PC-3 (cell line): ENCODE measurements around the gene GLCE. TPM values are rescaled to one million over a fixed set of nuclear protein-coding genes. Genes with fewer than 3 reads are reported as not detected.
A peak's percentile ranks its signal among the peaks of the same experiment; 100 is the strongest.

ENCODE experiments used
- ATAC-seq: fragments of 200-7000 bp; cut with Tn5 transposase; 2 replicates; pipeline ENCODE4 v1.9.1; 2020; ENCODE audit warnings: mild to moderate bottlenecking, moderate library complexity
- Bru-seq: library from RNA; stranded (reverse); fragments of 400-500 nt; gene quantifications from one replicate; lab custom pipeline; 2021; lab: Mats Ljungman, UMichigan
- BruChase-seq, 2 experiments: library from RNA; stranded (reverse); fragments of 400-500 nt; gene quantifications; one replicate each; lab custom pipeline; 2021; lab: Mats Ljungman, UMichigan
- BruUV-seq: library from RNA; stranded (reverse); fragments of 400-500 nt; replicated peaks from 2 replicates; lab custom pipeline; 2021; lab: Mats Ljungman, UMichigan
- CTCF ChIA-PET: fragments of 300-600 bp; sonication (Branson Sonifier 250); formaldehyde crosslinking; loops from one replicate; lab custom pipeline; 2022; ENCODE audit warnings: antibody characterized with exemption; lab: Charles Lee
- POLR2A ChIA-PET: fragments of 300-600 bp; sonication (Branson Sonifier 250); formaldehyde crosslinking; loops from one replicate; lab custom pipeline; 2022; ENCODE audit warnings: antibody characterized with exemption; ENCODE audit not compliant: unreplicated experiment; lab: Charles Lee
- DNase-seq: peaks from one replicate; pipeline ENCODE4 v3.0.0-alpha.2; 2015
- H2AFZ ChIP-seq: fragments of 300-600 bp; sonication (generic); 2 replicates; pipeline ENCODE4 v1.6.0; 2016; ENCODE audit warnings: antibody characterized with exemption, low read length
- H3F3A ChIP-seq: fragments of 300-600 bp; sonication (generic); one replicate; pipeline ENCODE4 v1.6.0; 2017; ENCODE audit warnings: antibody characterized with exemption, low read length, control low read depth, mild to moderate bottlenecking; ENCODE audit not compliant: unreplicated experiment
- H3K27ac ChIP-seq: fragments of 300-600 bp; sonication (generic); 2 replicates; pipeline ENCODE4 v1.5.1; 2016; ENCODE audit warnings: mild to moderate bottlenecking, low read length
- H3K27me3 ChIP-seq: fragments of 300-600 bp; sonication (generic); 2 replicates; pipeline ENCODE4 v1.6.1; 2016; ENCODE audit warnings: low read length, mixed read lengths
- H3K36me3 ChIP-seq: fragments of 300-600 bp; sonication (generic); 2 replicates; pipeline ENCODE4 v1.6.1; 2016; ENCODE audit warnings: low read depth, mixed run types, low read length, mixed read lengths
- H3K4me1 ChIP-seq: fragments of 300-600 bp; sonication (generic); 2 replicates; pipeline ENCODE4 v1.5.1; 2016; ENCODE audit warnings: low read length; ENCODE audit not compliant: insufficient read depth
- H3K4me2 ChIP-seq: fragments of 300-600 bp; sonication (generic); 2 replicates; pipeline ENCODE4 v1.6.0; 2016; ENCODE audit warnings: low read length
- H3K4me3 ChIP-seq: fragments of 300-600 bp; sonication (generic); 2 replicates; pipeline ENCODE4 v1.5.1; 2016; ENCODE audit warnings: mild to moderate bottlenecking, low read length, mixed read lengths
- H3K79me2 ChIP-seq: fragments of 300-600 bp; sonication (generic); 2 replicates; pipeline ENCODE4 v1.6.1; 2017; ENCODE audit warnings: low read length, mixed read lengths
- H3K9ac ChIP-seq: fragments of 300-600 bp; sonication (generic); 2 replicates; pipeline ENCODE4 v1.6.0; 2016; ENCODE audit warnings: mild to moderate bottlenecking, low read length
- H3K9me2 ChIP-seq: fragments of 300-600 bp; sonication (generic); replicated peaks from 2 replicates; pipeline ENCODE4 v1.6.1; 2016; ENCODE audit warnings: mixed run types, low read length, mixed read lengths
- H3K9me3 ChIP-seq: fragments of 300-600 bp; sonication (generic); 2 replicates; pipeline ENCODE4 v1.6.1; 2016; ENCODE audit warnings: low read length, mixed read lengths
- H4K20me1 ChIP-seq: fragments of 300-600 bp; sonication (generic); 2 replicates; pipeline ENCODE4 v1.6.1; 2016; ENCODE audit warnings: low read length, mixed read lengths
- EZH2 ChIP-seq: fragments of 300-600 bp; sonication (generic); IDR thresholded peaks from one replicate; pipeline ENCODE4 v1.6.1; 2017; ENCODE audit warnings: antibody characterized with exemption, mild to moderate bottlenecking, low read length; ENCODE audit not compliant: unreplicated experiment
- EZH2phosphoT487 ChIP-seq: fragments of 300-600 bp; sonication (generic); IDR thresholded peaks from 2 replicates; pipeline ENCODE4 v1.6.1; 2018; ENCODE audit warnings: mild to moderate bottlenecking, antibody characterized with exemption, low read length, borderline replicate concordance
- intact Hi-C: fragments of 100-400 bp; cut with micrococcal nuclease; formaldehyde crosslinking; loops from 2 replicates; pipeline ENCODE4 v1.9.0; 2023
- long read RNA-seq: library from polyadenylated mRNA; unstranded; transcript quantifications from one replicate; pipeline ENCODE4 v2.0.0, GENCODE V29; 2021; ENCODE audit not compliant: unreplicated experiment
- total RNA-seq: library from RNA; depleted of rRNA; stranded (reverse); fragments of >200 nt; gene quantifications from 2 replicates; pipeline ENCODE4 v1.2.3, GENCODE V29; 2014; rRNA removed
- TF ChIP-seq, protein P1 (sequence below): fragments of 300-600 bp; sonication (generic); conservative IDR thresholded peaks from 2 replicates; pipeline ENCODE4 v1.5.1; 2017; ENCODE audit warnings: antibody characterized with exemption, low read depth, mild to moderate bottlenecking, low read length

The GLCE gene
- total RNA-seq: 11.1 and 15.4 TPM in 2 replicates
- Bru-seq, nascent RNA: percentile 61 among the genes with signal in this experiment
- percentile 58 among the genes with signal in this experiment for BruChase-seq, experiment 1, labeled RNA remaining after a 6-hour chase
- BruChase-seq, experiment 2, labeled RNA remaining after a 2-hour chase: percentile 62 among the genes with signal in this experiment
- long read RNA-seq, full-length matches to known transcripts: 20 of 37 reads
- long read RNA-seq, partial matches to known transcripts: 2 of 37 reads
- long read RNA-seq, other reads (novel, unspliced or antisense): 15 of 37 reads

GRCh38 chr15:69160141-69160993 lies at the start of gene GLCE:
Gene GLCE (plus strand): TSS chr15:69160635. CDS start chr15:69255807, 95,172 bp downstream.
- Histone ChIP-seq H3F3A (no peaks in the 10 kb centered on the region), H3K9me2 (no peaks in the 10 kb centered on the region), H3K79me2 (peaks cover 36% of the 10 kb centered on the region), H3K27me3 (no peaks in the 10 kb centered on the region), H2AFZ (peak within 1 kb of the TSS; percentile 81), H3K4me1 (peaks cover 21% of the 10 kb centered on the region), H3K27ac (peak within 1 kb of the TSS; percentile 4; the same call in 1 of the 2 replicates), H4K20me1 (no peaks in the 10 kb centered on the region), H3K36me3 (no peaks in the 10 kb centered on the region), H3K9ac (peak within 1 kb of the TSS; percentile 93), H3K4me2 (peak within 1 kb of the TSS; percentile 97), H3K4me3 (peak within 1 kb of the TSS; percentile 93), H3K9me3 (no peaks in the 10 kb centered on the region)
- DNase-seq: peak; percentile 97
- CTCF ChIA-PET: interaction anchor here (0.5 to 1.2 kb wide), 2 partner anchors 83 to 126 kb away, joined by 3 to 8 read pairs; no protein-coding TSS in a partner anchor
- intact Hi-C loops: loop anchor here (2.0 kb wide), 2 partner anchors 64 to 100 kb away; no protein-coding TSS in a partner anchor
- peak; percentile 91 for ATAC-seq
- POLR2A ChIA-PET: interaction anchor here (0.5 to 0.7 kb wide), 2 partner anchors 51 to 67 kb away, joined by 3 to 8 read pairs; no protein-coding TSS in a partner anchor
- no peak for TF ChIP-seq EZH2
- TF ChIP-seq, protein P1, sequence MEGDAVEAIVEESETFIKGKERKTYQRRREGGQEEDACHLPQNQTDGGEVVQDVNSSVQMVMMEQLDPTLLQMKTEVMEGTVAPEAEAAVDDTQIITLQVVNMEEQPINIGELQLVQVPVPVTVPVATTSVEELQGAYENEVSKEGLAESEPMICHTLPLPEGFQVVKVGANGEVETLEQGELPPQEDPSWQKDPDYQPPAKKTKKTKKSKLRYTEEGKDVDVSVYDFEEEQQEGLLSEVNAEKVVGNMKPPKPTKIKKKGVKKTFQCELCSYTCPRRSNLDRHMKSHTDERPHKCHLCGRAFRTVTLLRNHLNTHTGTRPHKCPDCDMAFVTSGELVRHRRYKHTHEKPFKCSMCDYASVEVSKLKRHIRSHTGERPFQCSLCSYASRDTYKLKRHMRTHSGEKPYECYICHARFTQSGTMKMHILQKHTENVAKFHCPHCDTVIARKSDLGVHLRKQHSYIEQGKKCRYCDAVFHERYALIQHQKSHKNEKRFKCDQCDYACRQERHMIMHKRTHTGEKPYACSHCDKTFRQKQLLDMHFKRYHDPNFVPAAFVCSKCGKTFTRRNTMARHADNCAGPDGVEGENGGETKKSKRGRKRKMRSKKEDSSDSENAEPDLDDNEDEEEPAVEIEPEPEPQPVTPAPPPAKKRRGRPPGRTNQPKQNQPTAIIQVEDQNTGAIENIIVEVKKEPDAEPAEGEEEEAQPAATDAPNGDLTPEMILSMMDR: no peak
- no peak for TF ChIP-seq EZH2phosphoT487
- BruUV-seq: no TSS peak

GRCh38 chr15:69114331-69114928 lies 46.0 kb upstream of the GLCE start:
- TF ChIP-seq EZH2phosphoT487 (no peak), EZH2 (no peak)
- TF ChIP-seq, protein P1: no peak
- Histone ChIP-seq H3K9me3 (no peaks in the 10 kb centered on the region), H3K9me2 (no peaks in the 10 kb centered on the region), H3K27ac (no peak overlapping the region), H4K20me1 (no peaks in the 10 kb centered on the region), H3K36me3 (no peaks in the 10 kb centered on the region), H3K27me3 (no peaks in the 10 kb centered on the region; the same call in 1 of the 2 replicates), H2AFZ (no peak overlapping the region), H3K9ac (no peak overlapping the region), H3K4me2 (no peak overlapping the region), H3F3A (no peaks in the 10 kb centered on the region), H3K79me2 (no peaks in the 10 kb centered on the region), H3K4me3 (no peak overlapping the region), H3K4me1 (no peaks in the 10 kb centered on the region)
- intact Hi-C loops: no loop called here
- BruUV-seq: no TSS peak
- ChIA-PET CTCF (no interaction called here), POLR2A (no interaction called here)
- DNase-seq: no peak
- no peak for ATAC-seq
